ENCODE data around the gene ITGA3.

The ITGA3 gene

DNA sequence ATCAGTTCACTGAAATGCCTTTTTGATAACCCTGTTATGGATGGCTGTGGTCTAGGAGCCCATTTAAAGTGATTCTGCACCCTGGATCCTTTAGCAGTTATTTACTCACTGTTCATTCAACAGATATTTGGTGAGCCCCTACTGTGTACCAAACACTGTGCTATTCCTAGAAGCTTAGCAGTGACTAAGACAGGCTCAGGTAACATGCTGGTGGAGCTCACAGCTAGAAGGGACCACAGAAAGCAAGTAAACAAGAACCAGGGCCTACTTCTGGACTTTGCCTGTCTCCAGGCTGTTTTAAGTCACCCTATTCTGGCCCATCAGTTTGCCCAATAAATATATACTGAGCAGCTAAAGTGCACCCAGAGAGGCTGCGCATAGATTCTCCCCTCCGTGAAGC, 11.1 kb downstream of the ITGA3 start:
- TF ChIP-seq MYC (IDR thresholded peaks at IDR 0.05; ENCODE audit: low read depth, low read length), result no peak
- TF ChIP-seq, protein P1, sequence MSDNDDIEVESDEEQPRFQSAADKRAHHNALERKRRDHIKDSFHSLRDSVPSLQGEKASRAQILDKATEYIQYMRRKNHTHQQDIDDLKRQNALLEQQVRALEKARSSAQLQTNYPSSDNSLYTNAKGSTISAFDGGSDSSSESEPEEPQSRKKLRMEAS (IDR thresholded peaks at IDR 0.05; ENCODE audit: low read depth, low read length), result no peak
- TF ChIP-seq, protein P2, sequence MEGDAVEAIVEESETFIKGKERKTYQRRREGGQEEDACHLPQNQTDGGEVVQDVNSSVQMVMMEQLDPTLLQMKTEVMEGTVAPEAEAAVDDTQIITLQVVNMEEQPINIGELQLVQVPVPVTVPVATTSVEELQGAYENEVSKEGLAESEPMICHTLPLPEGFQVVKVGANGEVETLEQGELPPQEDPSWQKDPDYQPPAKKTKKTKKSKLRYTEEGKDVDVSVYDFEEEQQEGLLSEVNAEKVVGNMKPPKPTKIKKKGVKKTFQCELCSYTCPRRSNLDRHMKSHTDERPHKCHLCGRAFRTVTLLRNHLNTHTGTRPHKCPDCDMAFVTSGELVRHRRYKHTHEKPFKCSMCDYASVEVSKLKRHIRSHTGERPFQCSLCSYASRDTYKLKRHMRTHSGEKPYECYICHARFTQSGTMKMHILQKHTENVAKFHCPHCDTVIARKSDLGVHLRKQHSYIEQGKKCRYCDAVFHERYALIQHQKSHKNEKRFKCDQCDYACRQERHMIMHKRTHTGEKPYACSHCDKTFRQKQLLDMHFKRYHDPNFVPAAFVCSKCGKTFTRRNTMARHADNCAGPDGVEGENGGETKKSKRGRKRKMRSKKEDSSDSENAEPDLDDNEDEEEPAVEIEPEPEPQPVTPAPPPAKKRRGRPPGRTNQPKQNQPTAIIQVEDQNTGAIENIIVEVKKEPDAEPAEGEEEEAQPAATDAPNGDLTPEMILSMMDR (IDR thresholded peaks at IDR 0.05; ENCODE audit: low read depth, low read length), result no peak
- TF ChIP-seq POLR2A (IDR thresholded peaks at IDR 0.05; ENCODE audit: extremely low read depth, insufficient read length), result no peak
- no peak overlapping the region for H3K4me3 ChIP-seq (ENCODE audit: low read depth, low read length)
- no peak for DNase-seq (ENCODE audit: low read depth)

DNA sequence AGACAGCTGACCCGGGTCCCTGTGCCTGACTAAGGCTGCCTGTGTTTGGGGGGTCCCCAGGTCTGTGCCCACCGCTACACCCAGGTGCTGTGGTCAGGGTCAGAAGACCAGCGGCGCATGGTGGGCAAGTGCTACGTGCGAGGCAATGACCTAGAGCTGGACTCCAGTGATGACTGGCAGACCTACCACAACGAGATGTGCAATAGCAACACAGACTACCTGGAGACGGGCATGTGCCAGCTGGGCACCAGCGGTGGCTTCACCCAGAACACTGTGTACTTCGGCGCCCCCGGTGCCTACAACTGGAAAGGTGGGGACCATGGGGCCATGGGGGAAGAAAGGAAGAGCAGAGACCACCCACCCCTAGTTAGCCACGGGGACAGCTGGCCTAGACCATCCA, 12.1 kb downstream of the ITGA3 start:
- no peak for DNase-seq (ENCODE audit: low read depth)
- TF ChIP-seq, protein P1 (IDR thresholded peaks at IDR 0.05; ENCODE audit: low read depth, low read length), result no peak
- TF ChIP-seq POLR2A (IDR thresholded peaks at IDR 0.05; ENCODE audit: extremely low read depth, insufficient read length) (no peak), MYC (IDR thresholded peaks at IDR 0.05; ENCODE audit: low read depth, low read length) (no peak)
- TF ChIP-seq, protein P2 (IDR thresholded peaks at IDR 0.05; ENCODE audit: low read depth, low read length), result no peak
- no peak overlapping the region for H3K4me3 ChIP-seq (ENCODE audit: low read depth, low read length)

DNA sequence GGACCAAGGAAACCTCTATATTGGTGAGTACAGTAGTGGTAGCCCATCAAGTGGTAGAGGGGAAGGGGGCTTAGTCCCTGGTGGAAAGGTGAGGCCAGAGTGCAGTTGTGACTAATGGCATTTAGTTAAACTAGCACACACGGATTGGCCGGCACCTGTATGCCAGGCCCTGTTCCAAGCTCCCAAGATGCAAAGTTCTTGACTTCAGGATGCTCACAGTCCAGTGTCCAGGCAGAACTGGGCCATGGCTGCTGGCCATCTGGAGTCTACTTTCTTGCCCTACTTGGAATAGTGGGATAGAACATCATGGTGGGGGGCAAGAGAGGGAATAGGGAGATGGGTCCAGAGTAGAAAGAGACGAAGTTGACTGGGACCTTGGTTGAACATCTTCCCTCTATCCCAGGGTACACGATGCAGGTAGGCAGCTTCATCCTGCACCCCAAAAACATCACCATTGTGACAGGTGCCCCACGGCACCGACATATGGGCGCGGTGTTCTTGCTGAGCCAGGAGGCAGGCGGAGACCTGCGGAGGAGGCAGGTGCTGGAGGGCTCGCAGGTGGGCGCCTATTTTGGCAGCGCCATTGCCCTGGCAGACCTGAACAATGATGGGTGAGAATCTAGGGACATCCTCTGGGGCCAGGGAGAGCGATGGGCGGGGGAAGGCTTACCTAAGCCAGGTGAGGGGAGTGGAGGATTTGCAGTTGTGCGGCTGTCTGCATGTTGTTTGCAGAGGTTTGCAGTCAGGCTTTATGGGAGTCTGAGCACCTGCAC, 15.2 kb downstream of the ITGA3 start:
- no peak for DNase-seq (ENCODE audit: low read depth)
- TF ChIP-seq, protein P1 (IDR thresholded peaks at IDR 0.05; ENCODE audit: low read depth, low read length), result no peak
- TF ChIP-seq, protein P2 (IDR thresholded peaks at IDR 0.05; ENCODE audit: low read depth, low read length), result no peak
- no peak for TF ChIP-seq POLR2A (IDR thresholded peaks at IDR 0.05; ENCODE audit: extremely low read depth, insufficient read length)
- no peak for TF ChIP-seq MYC (IDR thresholded peaks at IDR 0.05; ENCODE audit: low read depth, low read length)
- no peak overlapping the region for H3K4me3 ChIP-seq (ENCODE audit: low read depth, low read length)

DNA sequence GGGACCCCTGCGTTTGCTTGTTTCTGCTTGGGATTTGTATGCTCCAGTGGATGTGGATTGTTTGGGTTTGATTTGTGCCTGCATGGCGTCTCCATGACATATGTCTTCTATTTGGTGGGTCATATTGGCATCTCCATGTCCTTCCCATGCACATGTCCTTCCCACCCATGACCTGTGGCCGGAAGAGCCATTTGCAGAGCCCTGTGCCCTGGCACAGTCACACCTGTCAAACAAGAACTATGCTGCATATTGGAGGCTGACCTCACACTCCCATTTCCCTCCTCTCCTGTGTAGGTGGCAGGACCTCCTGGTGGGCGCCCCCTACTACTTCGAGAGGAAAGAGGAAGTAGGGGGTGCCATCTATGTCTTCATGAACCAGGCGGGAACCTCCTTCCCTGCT, 15.8 kb downstream of the ITGA3 start:
- no peak overlapping the region for H3K4me3 ChIP-seq (ENCODE audit: low read depth, low read length)
- TF ChIP-seq MYC (IDR thresholded peaks at IDR 0.05; ENCODE audit: low read depth, low read length), result no peak
- TF ChIP-seq, protein P2 (IDR thresholded peaks at IDR 0.05; ENCODE audit: low read depth, low read length), result no peak
- TF ChIP-seq, protein P1 (IDR thresholded peaks at IDR 0.05; ENCODE audit: low read depth, low read length), result no peak
- TF ChIP-seq POLR2A (IDR thresholded peaks at IDR 0.05; ENCODE audit: extremely low read depth, insufficient read length), result no peak
- DNase-seq (ENCODE audit: low read depth), result peak; percentile 35

DNA sequence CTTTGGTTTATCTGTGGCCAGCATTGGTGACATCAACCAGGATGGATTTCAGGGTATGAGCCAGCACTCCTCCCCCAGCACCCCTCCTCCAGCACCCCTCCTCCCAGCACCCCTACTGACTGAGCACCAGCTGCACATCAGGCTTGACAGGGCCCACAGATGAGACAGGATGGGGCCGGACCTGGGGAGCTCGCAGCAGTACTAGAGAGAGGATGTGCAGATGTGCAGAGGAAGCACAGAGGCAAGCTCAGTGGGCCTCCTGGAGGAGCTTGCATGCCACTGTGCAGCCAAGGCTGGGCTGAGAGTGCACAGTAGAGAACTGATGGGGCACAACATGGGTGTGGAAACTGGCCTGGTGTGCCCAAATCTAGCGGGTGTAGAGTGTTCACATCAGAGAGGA, 16.2 kb downstream of the ITGA3 start:
- TF ChIP-seq, protein P1 (IDR thresholded peaks at IDR 0.05; ENCODE audit: low read depth, low read length), result no peak
- TF ChIP-seq MYC (IDR thresholded peaks at IDR 0.05; ENCODE audit: low read depth, low read length) (no peak), POLR2A (IDR thresholded peaks at IDR 0.05; ENCODE audit: extremely low read depth, insufficient read length) (no peak)
- TF ChIP-seq, protein P2 (IDR thresholded peaks at IDR 0.05; ENCODE audit: low read depth, low read length), result no peak
- no peak for DNase-seq (ENCODE audit: low read depth)
- no peak overlapping the region for H3K4me3 ChIP-seq (ENCODE audit: low read depth, low read length)

All from NB4 (cell line).